ENCODE measurements around the gene HOATZ. TPM values are rescaled to one million over a fixed set of nuclear protein-coding genes. Genes with fewer than 3 reads are reported as not detected.

The HOATZ gene
- total and polyA plus RNA-seq, 2 donors (not counting 1 experiment from before 2014, with no cell fraction given), result not detected

DNA sequence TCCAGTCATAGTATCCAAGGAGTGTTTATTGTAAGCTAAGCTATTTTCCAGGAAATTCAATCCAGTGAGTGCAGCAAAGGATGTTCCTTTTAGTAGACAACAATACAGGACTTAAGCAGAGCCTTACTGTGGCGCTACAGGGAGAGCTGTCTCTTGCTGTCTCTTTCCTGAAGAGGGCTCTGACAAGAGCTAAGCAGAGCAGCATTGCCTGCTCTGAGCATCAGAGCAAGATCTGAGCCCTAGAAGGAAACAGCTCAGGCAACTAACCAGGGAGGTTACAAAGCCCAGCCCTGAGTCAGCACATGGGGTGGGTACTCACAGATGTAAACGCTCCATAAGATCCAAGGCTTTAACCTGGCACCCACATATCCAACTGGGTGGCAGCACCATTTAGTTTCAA lies 33.9 kb downstream of the HOATZ start:
- Histone ChIP-seq H3K4me3 (replicated peaks in 1 of 4; ENCODE audit: control extremely low read depth in 1 of 4, insufficient read depth in 1 of 4, low read depth in 3 of 4, low read length in 4 of 4) (no peak overlapping the region), H3K36me3 (ENCODE audit: control insufficient read depth, insufficient read depth, low read length) (peaks cover 18% of the 10 kb centered on the region), H3K9ac (ENCODE audit: insufficient read depth, low read length) (no peak overlapping the region), H3K4me1 (ENCODE audit: control insufficient read depth, extremely low read depth, insufficient read depth, low read length) (no peaks in the 10 kb centered on the region), H3K27me3 (ENCODE audit: control insufficient read depth, insufficient read depth, low read length) (no peaks in the 10 kb centered on the region), H3K79me2 (ENCODE audit: control insufficient read depth, insufficient read depth, low read length) (no peaks in the 10 kb centered on the region), H3K4me2 (ENCODE audit: extremely low read depth, insufficient read depth, low read length) (no peak overlapping the region), H2AFZ (ENCODE audit: low read length) (no peak overlapping the region), H4K20me1 (ENCODE audit: control insufficient read depth, extremely low read depth, insufficient read depth, low read length) (no peaks in the 10 kb centered on the region), H3K27ac (ENCODE audit: insufficient read depth, low read length) (no peak overlapping the region), H3K9me3 (ENCODE audit: control insufficient read depth, insufficient read depth, low read depth, low read length) (no peaks in the 10 kb centered on the region)
- DNase-seq (ENCODE audit: low read depth in 2 of 2), result no peak
- no peak for TF ChIP-seq EZH2 (IDR thresholded peaks at IDR 0.05; ENCODE audit: low read length, missing control alignments)

DNA sequence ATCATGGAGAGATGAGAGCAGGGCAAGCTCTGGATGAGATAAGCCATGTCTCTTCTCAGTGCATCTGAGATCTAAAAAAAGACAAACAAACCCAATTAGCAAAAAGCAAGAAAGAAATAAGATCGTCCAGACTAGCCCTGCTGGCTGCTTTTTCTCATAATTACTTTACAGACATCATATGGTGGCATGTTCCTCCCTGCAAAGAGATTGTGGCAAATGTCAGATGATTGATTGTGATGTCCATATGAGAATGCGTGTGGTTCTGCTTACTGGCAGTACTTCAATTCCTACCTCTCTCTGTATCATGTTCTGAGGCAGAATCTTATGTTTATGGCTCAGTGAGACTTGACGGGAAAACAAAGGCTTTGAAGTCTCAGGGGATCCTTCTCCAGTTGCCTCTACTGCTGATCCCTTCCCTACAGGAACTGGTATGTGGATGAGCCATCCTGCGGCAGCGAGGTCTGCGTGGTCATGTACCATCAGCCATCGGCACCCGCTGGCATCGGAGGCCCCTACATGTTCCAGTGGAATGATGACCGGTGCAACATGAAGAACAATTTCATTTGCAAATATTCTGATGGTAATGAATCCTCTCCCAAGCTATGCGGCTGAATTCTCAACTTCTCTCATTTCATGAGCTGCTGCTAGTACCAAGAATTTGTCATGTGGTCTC lies 34.8 kb downstream of the HOATZ start:
- Histone ChIP-seq H3K36me3 (ENCODE audit: control insufficient read depth, insufficient read depth, low read length) (peaks cover 18% of the 10 kb centered on the region), H3K9ac (ENCODE audit: insufficient read depth, low read length) (no peak overlapping the region), H3K27ac (ENCODE audit: insufficient read depth, low read length) (no peak overlapping the region), H3K79me2 (ENCODE audit: control insufficient read depth, insufficient read depth, low read length) (no peaks in the 10 kb centered on the region), H3K27me3 (ENCODE audit: control insufficient read depth, insufficient read depth, low read length) (no peaks in the 10 kb centered on the region), H3K4me2 (ENCODE audit: extremely low read depth, insufficient read depth, low read length) (no peak overlapping the region), H2AFZ (ENCODE audit: low read length) (no peak overlapping the region), H3K4me3 (replicated peaks in 1 of 4; ENCODE audit: control extremely low read depth in 1 of 4, insufficient read depth in 1 of 4, low read depth in 3 of 4, low read length in 4 of 4) (no peak overlapping the region), H3K9me3 (ENCODE audit: control insufficient read depth, insufficient read depth, low read depth, low read length) (no peaks in the 10 kb centered on the region), H3K4me1 (ENCODE audit: control insufficient read depth, extremely low read depth, insufficient read depth, low read length) (no peaks in the 10 kb centered on the region), H4K20me1 (ENCODE audit: control insufficient read depth, extremely low read depth, insufficient read depth, low read length) (no peaks in the 10 kb centered on the region)
- DNase-seq (ENCODE audit: low read depth in 2 of 2), result no peak
- TF ChIP-seq, protein P1, sequence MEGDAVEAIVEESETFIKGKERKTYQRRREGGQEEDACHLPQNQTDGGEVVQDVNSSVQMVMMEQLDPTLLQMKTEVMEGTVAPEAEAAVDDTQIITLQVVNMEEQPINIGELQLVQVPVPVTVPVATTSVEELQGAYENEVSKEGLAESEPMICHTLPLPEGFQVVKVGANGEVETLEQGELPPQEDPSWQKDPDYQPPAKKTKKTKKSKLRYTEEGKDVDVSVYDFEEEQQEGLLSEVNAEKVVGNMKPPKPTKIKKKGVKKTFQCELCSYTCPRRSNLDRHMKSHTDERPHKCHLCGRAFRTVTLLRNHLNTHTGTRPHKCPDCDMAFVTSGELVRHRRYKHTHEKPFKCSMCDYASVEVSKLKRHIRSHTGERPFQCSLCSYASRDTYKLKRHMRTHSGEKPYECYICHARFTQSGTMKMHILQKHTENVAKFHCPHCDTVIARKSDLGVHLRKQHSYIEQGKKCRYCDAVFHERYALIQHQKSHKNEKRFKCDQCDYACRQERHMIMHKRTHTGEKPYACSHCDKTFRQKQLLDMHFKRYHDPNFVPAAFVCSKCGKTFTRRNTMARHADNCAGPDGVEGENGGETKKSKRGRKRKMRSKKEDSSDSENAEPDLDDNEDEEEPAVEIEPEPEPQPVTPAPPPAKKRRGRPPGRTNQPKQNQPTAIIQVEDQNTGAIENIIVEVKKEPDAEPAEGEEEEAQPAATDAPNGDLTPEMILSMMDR (conservative IDR thresholded peaks at IDR 0.05 in 1 of 2, IDR thresholded peaks at IDR 0.05 in 1 of 2; ENCODE audit: low read depth in 1 of 2, low read length in 2 of 2), result no peak
- no peak for TF ChIP-seq EZH2 (IDR thresholded peaks at IDR 0.05; ENCODE audit: low read length, missing control alignments)

DNA sequence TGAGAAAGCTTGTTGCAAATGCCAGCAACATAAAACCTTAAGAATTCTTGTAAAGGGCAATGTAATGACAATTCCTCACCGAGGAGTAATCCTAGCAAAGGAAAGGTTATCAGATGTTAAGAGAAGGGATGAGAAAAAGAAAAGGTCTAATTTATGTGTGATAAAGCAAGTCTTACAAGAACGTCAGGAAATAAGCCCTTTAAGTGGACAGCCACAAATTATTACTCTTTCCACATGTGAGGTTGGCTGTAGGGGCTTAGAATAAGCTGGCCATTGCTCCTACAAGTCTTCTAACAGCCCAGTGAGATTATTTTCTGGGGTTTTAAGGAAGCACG lies 35.3 kb downstream of the HOATZ start:
- no peaks in the 10 kb centered on the region for H4K20me1 ChIP-seq (ENCODE audit: control insufficient read depth, extremely low read depth, insufficient read depth, low read length)
- no peaks in the 10 kb centered on the region for H3K9me3 ChIP-seq (ENCODE audit: control insufficient read depth, insufficient read depth, low read depth, low read length)
- peaks cover 18% of the 10 kb centered on the region for H3K36me3 ChIP-seq (ENCODE audit: control insufficient read depth, insufficient read depth, low read length)
- no peaks in the 10 kb centered on the region for H3K79me2 ChIP-seq (ENCODE audit: control insufficient read depth, insufficient read depth, low read length)
- H2AFZ ChIP-seq (ENCODE audit: low read length), result no peak overlapping the region
- no peak overlapping the region for H3K4me3 ChIP-seq (replicated peaks in 1 of 4; ENCODE audit: control extremely low read depth in 1 of 4, insufficient read depth in 1 of 4, low read depth in 3 of 4, low read length in 4 of 4)
- H3K4me1 ChIP-seq (ENCODE audit: control insufficient read depth, extremely low read depth, insufficient read depth, low read length), result peaks cover 4% of the 10 kb centered on the region
- no peak overlapping the region for H3K27ac ChIP-seq (ENCODE audit: insufficient read depth, low read length)
- H3K9ac ChIP-seq (ENCODE audit: insufficient read depth, low read length), result no peak overlapping the region
- TF ChIP-seq EZH2 (IDR thresholded peaks at IDR 0.05; ENCODE audit: low read length, missing control alignments), result no peak
- TF ChIP-seq, protein P1 (conservative IDR thresholded peaks at IDR 0.05 in 1 of 2, IDR thresholded peaks at IDR 0.05 in 1 of 2; ENCODE audit: low read depth in 1 of 2, low read length in 2 of 2), result no peak
- no peaks in the 10 kb centered on the region for H3K27me3 ChIP-seq (ENCODE audit: control insufficient read depth, insufficient read depth, low read length)
- no peak overlapping the region for H3K4me2 ChIP-seq (ENCODE audit: extremely low read depth, insufficient read depth, low read length)
- DNase-seq (ENCODE audit: low read depth in 2 of 2), result no peak

Data from fibroblast of lung (primary cell).